ENCODE measurements around the gene NUTF2.

Gene NUTF2

GRCh38 chr16:67888331-67888730, 41.6 kb downstream of the NUTF2 start:
- Histone ChIP-seq H2AK5ac (ENCODE audit: low read depth, low read length) (no peak overlapping the region), H3K23ac (ENCODE audit: low read depth, low read length, poor library complexity) (no peak overlapping the region), H2BK12ac (ENCODE audit: low read length) (no peak overlapping the region), H3K4me2 (ENCODE audit: insufficient read depth, low read length, poor library complexity, severe bottlenecking) (no peak overlapping the region), H3K36me3 (replicated peaks in 1 of 2; ENCODE audit: control insufficient read depth in 2 of 2, insufficient read depth in 2 of 2, low read length in 2 of 2) (peaks cover 7 to 17% of the 10 kb centered on the region in 2 donors), H3K27ac (replicated peaks; ENCODE audit: low read length) (no peak overlapping the region), H4K91ac (ENCODE audit: low read depth, low read length, poor library complexity) (no peak overlapping the region), H3K79me1 (ENCODE audit: low read depth, low read length) (peaks cover 2% of the 10 kb centered on the region), H2AFZ (ENCODE audit: low read length) (no peak overlapping the region), H2BK15ac (ENCODE audit: low read length) (no peak overlapping the region), H3K4me1 (ENCODE audit: control insufficient read depth in 2 of 2, insufficient read depth in 1 of 2, low read depth in 1 of 2, low read length in 2 of 2) (peaks cover 0 to 3% of the 10 kb centered on the region in 2 donors), H3K9ac (ENCODE audit: low read depth, low read length, poor library complexity) (no peak overlapping the region), H3K14ac (ENCODE audit: low read length) (no peak overlapping the region), H3K27me3 (ENCODE audit: control insufficient read depth in 3 of 3, insufficient read depth in 3 of 3, low read depth in 1 of 3, low read length in 3 of 3) (no peaks in the 10 kb centered on the region), H2BK5ac (ENCODE audit: low read length) (no peak overlapping the region), H3K18ac (ENCODE audit: low read length) (no peak overlapping the region), H3K4ac (ENCODE audit: low read length) (no peak overlapping the region), H4K8ac (ENCODE audit: low read depth, low read length) (no peak overlapping the region), H3K4me3 (ENCODE audit: low read length in 2 of 2) (no peak overlapping the region), H2BK120ac (ENCODE audit: low read depth, low read length) (no peak overlapping the region), H3K9me3 (replicated peaks in 1 of 2; ENCODE audit: control insufficient read depth in 2 of 2, insufficient read depth in 1 of 2, low read depth in 1 of 2, low read length in 2 of 2) (no peaks in the 10 kb centered on the region)
- no peak for DNase-seq (ENCODE audit: low spot score)
- WGBS, 2 donors (ENCODE audit: extremely low coverage in 2 of 2, insufficient read length in 2 of 2, insufficient replicate concordance in 1 of 2): no CpG with 5 or more reads among the region's 3 CpGs

GRCh38 chr16:67892375-67892774, 45.6 kb downstream of the NUTF2 start:
- Histone ChIP-seq H3K79me1 (ENCODE audit: low read depth, low read length) (peaks cover 11% of the 10 kb centered on the region), H3K18ac (ENCODE audit: low read length) (no peak overlapping the region), H3K14ac (ENCODE audit: low read length) (no peak overlapping the region), H2BK120ac (ENCODE audit: low read depth, low read length) (no peak overlapping the region), H3K9ac (ENCODE audit: low read depth, low read length, poor library complexity) (no peak overlapping the region), H3K23ac (ENCODE audit: low read depth, low read length, poor library complexity) (no peak overlapping the region), H4K8ac (ENCODE audit: low read depth, low read length) (no peak overlapping the region), H2BK12ac (ENCODE audit: low read length) (no peak overlapping the region), H2BK15ac (ENCODE audit: low read length) (no peak overlapping the region), H3K4ac (ENCODE audit: low read length) (no peak overlapping the region), H3K27ac (replicated peaks; ENCODE audit: low read length) (no peak overlapping the region), H3K9me3 (replicated peaks in 1 of 2; ENCODE audit: control insufficient read depth in 2 of 2, insufficient read depth in 1 of 2, low read depth in 1 of 2, low read length in 2 of 2) (no peaks in the 10 kb centered on the region), H2AK5ac (ENCODE audit: low read depth, low read length) (no peak overlapping the region), H2AFZ (ENCODE audit: low read length) (peak overlapping the region; percentile 76), H3K4me1 (ENCODE audit: control insufficient read depth in 2 of 2, insufficient read depth in 1 of 2, low read depth in 1 of 2, low read length in 2 of 2) (peaks cover 1 to 11% of the 10 kb centered on the region in 2 donors), H3K27me3 (ENCODE audit: control insufficient read depth in 3 of 3, insufficient read depth in 3 of 3, low read depth in 1 of 3, low read length in 3 of 3) (no peaks in the 10 kb centered on the region), H2BK5ac (ENCODE audit: low read length) (no peak overlapping the region), H3K36me3 (replicated peaks in 1 of 2; ENCODE audit: control insufficient read depth in 2 of 2, insufficient read depth in 2 of 2, low read length in 2 of 2) (no peaks in the 10 kb centered on the region), H3K4me2 (ENCODE audit: insufficient read depth, low read length, poor library complexity, severe bottlenecking) (no peak overlapping the region), H4K91ac (ENCODE audit: low read depth, low read length, poor library complexity) (no peak overlapping the region), H3K4me3 (ENCODE audit: low read length in 2 of 2) (peak overlapping the region in 1 of 2 donors; percentile 100)
- no peak for DNase-seq (ENCODE audit: low spot score)
- WGBS, 2 donors (ENCODE audit: extremely low coverage in 2 of 2, insufficient read length in 2 of 2, insufficient replicate concordance in 1 of 2): no CpG with 5 or more reads among the region's 5 CpGs

DNA sequence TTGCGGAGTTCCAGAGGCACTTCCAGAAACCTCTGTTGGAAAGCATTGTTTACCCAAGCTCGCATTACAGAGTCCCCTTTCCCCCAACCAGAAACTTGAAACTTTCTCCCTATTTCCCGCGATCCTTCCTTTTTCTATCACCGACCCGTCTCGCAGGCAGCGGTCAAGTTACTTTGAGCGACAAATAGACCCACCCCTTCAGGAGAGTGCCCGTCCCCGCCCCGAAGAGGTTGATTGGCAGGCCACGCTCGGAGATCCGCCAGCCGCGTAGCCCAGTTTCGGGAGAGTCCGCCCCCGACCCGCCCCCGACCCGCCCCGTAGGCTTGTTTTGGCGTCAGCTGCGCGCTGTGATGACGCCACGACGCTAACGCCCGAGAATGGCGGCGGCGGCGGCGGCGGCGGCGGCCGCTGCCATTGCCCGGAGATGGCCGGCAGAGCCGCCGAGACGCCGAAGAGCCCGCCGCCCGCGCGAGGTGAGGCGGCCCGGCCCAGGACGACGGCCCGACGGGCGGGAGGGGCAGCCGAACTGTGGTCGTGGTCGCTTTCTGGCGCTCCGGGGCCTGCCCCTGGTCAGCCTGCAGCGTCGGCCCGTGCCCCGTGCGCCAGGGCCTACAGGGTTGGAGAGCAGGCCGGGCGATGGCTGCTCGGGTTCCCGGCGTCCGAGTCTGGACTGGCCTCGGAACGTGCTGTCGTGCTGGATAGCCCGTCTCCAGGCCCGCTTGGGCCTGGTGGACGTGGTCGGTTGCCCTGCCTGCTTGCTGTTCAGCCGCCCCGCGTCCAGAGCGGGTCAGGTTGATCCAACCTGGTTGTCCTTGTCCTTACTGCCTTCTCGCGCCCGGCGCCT, 46.4 kb downstream of the NUTF2 start, which contains the start of gene PSKH1:
PSKH1 (plus strand) TSS at position 356 of the 844 bp plus-strand sequence. CDS start 15,496 bp downstream, outside the sequence.
- Histone ChIP-seq H3K27ac (replicated peaks; ENCODE audit: low read length) (no peak within 1 kb of the TSS), H3K14ac (ENCODE audit: low read length) (peak within 1 kb of the TSS; percentile 85), H4K8ac (ENCODE audit: low read depth, low read length) (no peak within 1 kb of the TSS), H3K18ac (ENCODE audit: low read length) (peak within 1 kb of the TSS; percentile 98), H2AFZ (ENCODE audit: low read length) (peak within 1 kb of the TSS; percentile 97), H3K79me1 (ENCODE audit: low read depth, low read length) (peaks cover 11% of the 10 kb centered on the region), H2BK120ac (ENCODE audit: low read depth, low read length) (no peak within 1 kb of the TSS), H3K4me1 (ENCODE audit: control insufficient read depth in 2 of 2, insufficient read depth in 1 of 2, low read depth in 1 of 2, low read length in 2 of 2) (peaks cover 1 to 11% of the 10 kb centered on the region in 2 donors), H3K9ac (ENCODE audit: low read depth, low read length, poor library complexity) (peak within 1 kb of the TSS; percentile 99), H3K36me3 (replicated peaks in 1 of 2; ENCODE audit: control insufficient read depth in 2 of 2, insufficient read depth in 2 of 2, low read length in 2 of 2) (no peaks in the 10 kb centered on the region), H2BK5ac (ENCODE audit: low read length) (peak within 1 kb of the TSS; percentile 94), H2BK15ac (ENCODE audit: low read length) (no peak within 1 kb of the TSS), H3K4me3 (ENCODE audit: low read length in 2 of 2) (peak within 1 kb of the TSS; percentile 97 to 100), H2AK5ac (ENCODE audit: low read depth, low read length) (peak within 1 kb of the TSS; percentile 89), H3K4ac (ENCODE audit: low read length) (no peak within 1 kb of the TSS), H3K27me3 (ENCODE audit: control insufficient read depth in 3 of 3, insufficient read depth in 3 of 3, low read depth in 1 of 3, low read length in 3 of 3) (no peaks in the 10 kb centered on the region), H3K9me3 (replicated peaks in 1 of 2; ENCODE audit: control insufficient read depth in 2 of 2, insufficient read depth in 1 of 2, low read depth in 1 of 2, low read length in 2 of 2) (no peaks in the 10 kb centered on the region), H3K23ac (ENCODE audit: low read depth, low read length, poor library complexity) (peak within 1 kb of the TSS; percentile 69), H3K4me2 (ENCODE audit: insufficient read depth, low read length, poor library complexity, severe bottlenecking) (peak within 1 kb of the TSS; percentile 96), H4K91ac (ENCODE audit: low read depth, low read length, poor library complexity) (no peak within 1 kb of the TSS), H2BK12ac (ENCODE audit: low read length) (no peak within 1 kb of the TSS)
- DNase-seq (ENCODE audit: low spot score): peak; percentile 93
- WGBS, 2 donors (ENCODE audit: extremely low coverage in 2 of 2, insufficient read length in 2 of 2, insufficient replicate concordance in 1 of 2): no CpG with 5 or more reads among the region's 90 CpGs

- peak overlapping the region; percentile 85 for H3K14ac ChIP-seq (ENCODE audit: low read length)
- H3K9ac ChIP-seq (ENCODE audit: low read depth, low read length, poor library complexity): peak overlapping the region; percentile 99
- H2BK15ac ChIP-seq (ENCODE audit: low read length): no peak overlapping the region
- H2BK5ac ChIP-seq (ENCODE audit: low read length): peak overlapping the region; percentile 94
- H3K9me3 ChIP-seq (replicated peaks in 1 of 2; ENCODE audit: control insufficient read depth in 2 of 2, insufficient read depth in 1 of 2, low read depth in 1 of 2, low read length in 2 of 2): no peaks in the 10 kb centered on the region
- peaks cover 11% of the 10 kb centered on the region for H3K79me1 ChIP-seq (ENCODE audit: low read depth, low read length)
- peak overlapping the region; percentile 97 to 100 for H3K4me3 ChIP-seq (ENCODE audit: low read length in 2 of 2)
- peak overlapping the region; percentile 89 for H2AK5ac ChIP-seq (ENCODE audit: low read depth, low read length)
- H4K8ac ChIP-seq (ENCODE audit: low read depth, low read length): no peak overlapping the region
- H2BK12ac ChIP-seq (ENCODE audit: low read length): no peak overlapping the region
- H4K91ac ChIP-seq (ENCODE audit: low read depth, low read length, poor library complexity): no peak overlapping the region
- H3K18ac ChIP-seq (ENCODE audit: low read length): peak overlapping the region; percentile 98
- H3K27me3 ChIP-seq (ENCODE audit: control insufficient read depth in 3 of 3, insufficient read depth in 3 of 3, low read depth in 1 of 3, low read length in 3 of 3): no peaks in the 10 kb centered on the region
- H3K4ac ChIP-seq (ENCODE audit: low read length): no peak overlapping the region
- H3K23ac ChIP-seq (ENCODE audit: low read depth, low read length, poor library complexity): peak overlapping the region; percentile 69
- no peak for DNase-seq (ENCODE audit: low spot score)
- no CpG with 5 or more reads among the region's 14 CpGs for WGBS, 2 donors (ENCODE audit: extremely low coverage in 2 of 2, insufficient read length in 2 of 2, insufficient replicate concordance in 1 of 2)
- H3K27ac ChIP-seq (replicated peaks; ENCODE audit: low read length): no peak overlapping the region
- peak overlapping the region; percentile 96 for H3K4me2 ChIP-seq (ENCODE audit: insufficient read depth, low read length, poor library complexity, severe bottlenecking)
- no peaks in the 10 kb centered on the region for H3K36me3 ChIP-seq (replicated peaks in 1 of 2; ENCODE audit: control insufficient read depth in 2 of 2, insufficient read depth in 2 of 2, low read length in 2 of 2)
- peak overlapping the region; percentile 97 for H2AFZ ChIP-seq (ENCODE audit: low read length)
- peaks cover 1 to 11% of the 10 kb centered on the region in 2 donors for H3K4me1 ChIP-seq (ENCODE audit: control insufficient read depth in 2 of 2, insufficient read depth in 1 of 2, low read depth in 1 of 2, low read length in 2 of 2)
- H2BK120ac ChIP-seq (ENCODE audit: low read depth, low read length): no peak overlapping the region
Measured at GRCh38 chr16:67893743-67894399, 47.1 kb downstream of the NUTF2 start.

Measured in neuronal stem cell (in vitro differentiated cells).